Astrocyte (in vitro differentiated cells and primary cell): ENCODE measurements around the gene SKAP2.

ENCODE experiments used
- EZH2 ChIP-seq: IDR thresholded peaks from 2 replicates; pipeline ENCODE4 v1.6.1; 2012; ENCODE audit warnings: mild to moderate bottlenecking, low read length, inconsistent platforms; ENCODE audit not compliant: insufficient read depth
- TF ChIP-seq, protein P1 (sequence below): IDR thresholded peaks from 2 replicates; pipeline ENCODE4 v1.5.1; 2011; ENCODE audit warnings: low read depth, mild to moderate bottlenecking, inconsistent platforms, low read length, moderate library complexity; ENCODE audit not compliant: insufficient read depth

DNA sequence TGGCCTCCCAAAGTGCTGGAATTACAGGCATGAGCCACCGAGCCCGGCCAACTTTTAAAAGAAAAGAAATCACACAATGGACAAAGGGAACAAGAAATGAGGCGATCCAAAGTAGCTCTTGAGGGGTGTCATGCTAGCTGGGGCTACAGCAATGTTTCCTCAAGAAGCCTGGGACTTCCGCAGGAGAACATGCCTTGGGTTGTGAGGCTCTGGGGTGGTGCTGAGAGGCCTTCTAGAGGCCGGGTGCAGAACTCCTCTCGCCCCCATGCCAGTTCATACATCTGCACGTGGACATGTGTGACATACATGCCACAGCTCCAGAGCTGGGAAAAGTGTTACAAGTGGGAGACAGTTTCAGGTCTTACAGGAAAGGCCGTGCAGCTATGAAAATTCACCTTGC lies 238.2 kb downstream of the SKAP2 start:
- TF ChIP-seq, protein P1, sequence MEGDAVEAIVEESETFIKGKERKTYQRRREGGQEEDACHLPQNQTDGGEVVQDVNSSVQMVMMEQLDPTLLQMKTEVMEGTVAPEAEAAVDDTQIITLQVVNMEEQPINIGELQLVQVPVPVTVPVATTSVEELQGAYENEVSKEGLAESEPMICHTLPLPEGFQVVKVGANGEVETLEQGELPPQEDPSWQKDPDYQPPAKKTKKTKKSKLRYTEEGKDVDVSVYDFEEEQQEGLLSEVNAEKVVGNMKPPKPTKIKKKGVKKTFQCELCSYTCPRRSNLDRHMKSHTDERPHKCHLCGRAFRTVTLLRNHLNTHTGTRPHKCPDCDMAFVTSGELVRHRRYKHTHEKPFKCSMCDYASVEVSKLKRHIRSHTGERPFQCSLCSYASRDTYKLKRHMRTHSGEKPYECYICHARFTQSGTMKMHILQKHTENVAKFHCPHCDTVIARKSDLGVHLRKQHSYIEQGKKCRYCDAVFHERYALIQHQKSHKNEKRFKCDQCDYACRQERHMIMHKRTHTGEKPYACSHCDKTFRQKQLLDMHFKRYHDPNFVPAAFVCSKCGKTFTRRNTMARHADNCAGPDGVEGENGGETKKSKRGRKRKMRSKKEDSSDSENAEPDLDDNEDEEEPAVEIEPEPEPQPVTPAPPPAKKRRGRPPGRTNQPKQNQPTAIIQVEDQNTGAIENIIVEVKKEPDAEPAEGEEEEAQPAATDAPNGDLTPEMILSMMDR, result no peak
- TF ChIP-seq EZH2, result no peak
